Stomach (tissue), 9 donors: Measurements from ENCODE around the gene KCNJ12. TPM values are rescaled to one million over a fixed set of nuclear protein-coding genes. Genes with fewer than 3 reads are reported as not detected.
A peak's percentile ranks its signal among the peaks of the same experiment; 100 is the strongest.

Experiments used
- DNase-seq, 2 donors: peaks; one replicate each; pipeline versions ENCODE4 v3.0.0 to v3.0.0-alpha.2; 2013 to 2019
- H3K27ac ChIP-seq, 5 donors: fragments of 200-600 bp in 4 of 5; sonication (generic) in 4 of 5; one replicate each; pipeline ENCODE4 v1.5.1; 2013 to 2019; ENCODE audit warnings: mild to moderate bottlenecking in 1 of 5, moderate library complexity in 1 of 5
- H3K27me3 ChIP-seq, 3 donors: fragments of 200-600 bp; sonication (generic); one replicate each; pipeline ENCODE4 v1.5.1; 2017 to 2019; ENCODE audit warnings: mixed run types in 1 of 3
- H3K36me3 ChIP-seq, 4 donors: fragments of 200-600 bp; sonication (generic); 1 replicate in 3 of 4; 2 replicates in 1 of 4; pipeline ENCODE4 v1.5.1; 2016 to 2019
- H3K4me1 ChIP-seq, 4 donors: fragments of 200-600 bp; sonication (generic); one replicate each; pipeline ENCODE4 v1.5.1; 2016 to 2019
- H3K4me3 ChIP-seq, 4 donors: fragments of 200-600 bp; sonication (generic) in 3 of 4; one replicate each; pipeline ENCODE4 v1.5.1; 2016 to 2019; ENCODE audit warnings: mild to moderate bottlenecking in 1 of 4
- H3K9me3 ChIP-seq, 4 donors: fragments of 200-600 bp; sonication (generic); one replicate each; pipeline ENCODE4 v1.5.1; 2016 to 2019
- CTCF ChIP-seq, 7 experiments: fragments of 450-650 bp in 4 of 7; fragments of 200-600 bp in 3 of 7; sonication (generic) in 3 of 7; IDR thresholded peaks; one replicate each; pipeline ENCODE4 v1.5.1; 2016 to 2019; ENCODE audit warnings: antibody characterized with exemption in 7 of 7, control low read depth in 2 of 7, mild to moderate bottlenecking in 1 of 7
- EP300 ChIP-seq: sonication (generic); formaldehyde crosslinking; IDR thresholded peaks from one replicate; pipeline ENCODE4 v1.6.1; 2017; ENCODE audit warnings: antibody characterized with exemption
- POLR2A ChIP-seq, 4 donors: fragments of 450-650 bp; IDR thresholded peaks; one replicate each; pipeline ENCODE4 v1.6.1; 2016; ENCODE audit warnings: antibody characterized with exemption in 4 of 4, control low read depth in 2 of 4, mild to moderate bottlenecking in 1 of 4, moderate library complexity in 1 of 4
- POLR2AphosphoS5 ChIP-seq, 3 donors: sonication (generic); formaldehyde crosslinking; IDR thresholded peaks; one replicate each; pipeline ENCODE4 v1.6.1; 2016; ENCODE audit warnings: antibody characterized with exemption in 3 of 3
- WGBS, 5 donors: extraction: QIAGEN DNeasy Blood & Tissue Kit in 3 of 5; methylation state at CpG; one replicate each; pipeline versions ENCODE4 v1.1.5 to v1.1.7; 2013 to 2018; 5-methylcytosine and 5-hydroxymethylcytosine counted together
- intact Hi-C: fragments of 100-400 bp; cut with DNase I; formaldehyde crosslinking; loops from one replicate; pipeline ENCODE4 v1.15.1; 2023; ENCODE audit warnings: low total_unique reads
- polyA plus RNA-seq, 3 donors: library from polyadenylated mRNA; stranded (reverse); fragments of 200-250 nt; gene quantifications; one replicate each; pipeline ENCODE4 v1.2.3, GENCODE V29; 2013
- total RNA-seq, 5 donors: library from RNA; depleted of rRNA; stranded (reverse); fragments of >200 nt; gene quantifications; one replicate each; pipeline versions ENCODE4 v1.1.0 to v1.2.3, GENCODE V29; 2014 to 2016
- donor health status: healthy with polysubstance abuse.
- donor health status: Bipolar disorder and iron deficiency.
- donor health status: healthy.

KCNJ12 gene
- total and polyA plus RNA-seq, 8 donors: under 0.01 to 10.5 (median 1.8) TPM; not detected in 1

GRCh38 chr17:21368545-21369246 is 7.5 kb upstream of the KCNJ12 start:
- WGBS, 5 donors: 74 to 88% (median 80%) methylated on average over 12 to 15 of the region's 15 CpGs
- TF ChIP-seq CTCF (IDR thresholded peaks at IDR 0.05) (no peak), POLR2A (IDR thresholded peaks at IDR 0.05) (no peak), EP300 (no peak), POLR2AphosphoS5 (IDR thresholded peaks at IDR 0.05) (no peak)
- DNase-seq: no peak
- Histone ChIP-seq H3K4me1 (peaks cover 0 to 7% (median 0%) of the 10 kb centered on the region in 4 donors), H3K9me3 (no peaks in the 10 kb centered on the region), H3K36me3 (no peaks in the 10 kb centered on the region), H3K4me3 (no peak overlapping the region), H3K27me3 (peaks cover 0 to 3% (median 0%) of the 10 kb centered on the region in 3 donors), H3K27ac (no peak overlapping the region)
- intact Hi-C loops: no loop called here

- Histone ChIP-seq H3K27me3 (peaks cover 0 to 7% (median 0%) of the 10 kb centered on the region in 3 donors), H3K36me3 (no peaks in the 10 kb centered on the region), H3K4me3 (no peak overlapping the region), H3K27ac (no peak overlapping the region), H3K4me1 (peaks cover 0 to 7% (median 0%) of the 10 kb centered on the region in 4 donors), H3K9me3 (no peaks in the 10 kb centered on the region)
- intact Hi-C loops: no loop called here
- DNase-seq: no peak
- 81 to 97% (median 95%) methylated on average over 2 to 5 of the region's 5 CpGs; no CpG with 5 or more reads in 1 of the 5 donors for WGBS, 5 donors
- TF ChIP-seq CTCF (IDR thresholded peaks at IDR 0.05): no peak
- TF ChIP-seq POLR2A (IDR thresholded peaks at IDR 0.05): no peak
- no peak for TF ChIP-seq POLR2AphosphoS5 (IDR thresholded peaks at IDR 0.05)
- no peak for TF ChIP-seq EP300
Observed at GRCh38 chr17:21369395-21369794, 6.8 kb upstream of the KCNJ12 start.

GRCh38 chr17:21370430-21370829 is 5.7 kb upstream of the KCNJ12 start:
- intact Hi-C loops: no loop called here
- WGBS, 5 donors: 26 to 52% (median 39%) methylated on average over 5 to 6 of the region's 6 CpGs
- Histone ChIP-seq H3K27ac (no peak overlapping the region), H3K4me1 (peaks cover 0 to 7% (median under 1%) of the 10 kb centered on the region in 4 donors), H3K9me3 (no peaks in the 10 kb centered on the region), H3K27me3 (peaks cover 0 to 17% (median 0%) of the 10 kb centered on the region in 3 donors), H3K4me3 (no peak overlapping the region), H3K36me3 (no peaks in the 10 kb centered on the region)
- TF ChIP-seq EP300: no peak
- DNase-seq: peak in 1 of 2 donors; percentile 48

- intact Hi-C loops: no loop called here
- Histone ChIP-seq H3K36me3 (no peaks in the 10 kb centered on the region), H3K27ac (no peak overlapping the region), H3K4me1 (peaks cover 7 to 19% (median 12%) of the 10 kb centered on the region in 4 donors), H3K27me3 (peaks cover 0 to 29% (median 5%) of the 10 kb centered on the region in 3 donors), H3K9me3 (no peaks in the 10 kb centered on the region), H3K4me3 (no peak overlapping the region)
- TF ChIP-seq EP300 (no peak), CTCF (IDR thresholded peaks at IDR 0.05) (no peak), POLR2AphosphoS5 (IDR thresholded peaks at IDR 0.05) (no peak), POLR2A (IDR thresholded peaks at IDR 0.05) (no peak)
- DNase-seq: no peak
- WGBS, 5 donors: 45 to 61% (median 56%) methylated on average over 5 to 17 of the region's 17 CpGs
Observed at GRCh38 chr17:21371511-21372081, 4.6 kb upstream of the KCNJ12 start.
